Measurements from ENCODE around the gene AGK.

DNA sequence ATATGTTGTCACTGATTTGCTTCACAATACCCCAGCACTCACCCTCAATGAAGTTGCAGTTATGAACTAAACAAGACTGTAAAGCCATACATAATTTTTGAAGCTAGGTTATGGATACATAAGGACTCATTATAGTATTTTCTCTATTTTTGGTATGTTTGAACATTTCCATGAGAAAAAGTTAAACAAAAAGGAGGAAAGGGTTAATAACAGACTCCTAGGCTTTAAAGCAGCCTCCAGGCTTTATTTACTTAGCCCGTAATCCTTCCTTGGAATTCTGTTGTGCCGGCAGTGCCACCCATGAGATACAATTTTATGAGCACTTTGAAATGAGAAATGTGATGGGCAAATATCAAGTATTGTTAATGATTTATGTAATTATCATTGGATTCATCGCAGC lies 152.9 kb downstream of the AGK start:
- TF ChIP-seq, protein P1, sequence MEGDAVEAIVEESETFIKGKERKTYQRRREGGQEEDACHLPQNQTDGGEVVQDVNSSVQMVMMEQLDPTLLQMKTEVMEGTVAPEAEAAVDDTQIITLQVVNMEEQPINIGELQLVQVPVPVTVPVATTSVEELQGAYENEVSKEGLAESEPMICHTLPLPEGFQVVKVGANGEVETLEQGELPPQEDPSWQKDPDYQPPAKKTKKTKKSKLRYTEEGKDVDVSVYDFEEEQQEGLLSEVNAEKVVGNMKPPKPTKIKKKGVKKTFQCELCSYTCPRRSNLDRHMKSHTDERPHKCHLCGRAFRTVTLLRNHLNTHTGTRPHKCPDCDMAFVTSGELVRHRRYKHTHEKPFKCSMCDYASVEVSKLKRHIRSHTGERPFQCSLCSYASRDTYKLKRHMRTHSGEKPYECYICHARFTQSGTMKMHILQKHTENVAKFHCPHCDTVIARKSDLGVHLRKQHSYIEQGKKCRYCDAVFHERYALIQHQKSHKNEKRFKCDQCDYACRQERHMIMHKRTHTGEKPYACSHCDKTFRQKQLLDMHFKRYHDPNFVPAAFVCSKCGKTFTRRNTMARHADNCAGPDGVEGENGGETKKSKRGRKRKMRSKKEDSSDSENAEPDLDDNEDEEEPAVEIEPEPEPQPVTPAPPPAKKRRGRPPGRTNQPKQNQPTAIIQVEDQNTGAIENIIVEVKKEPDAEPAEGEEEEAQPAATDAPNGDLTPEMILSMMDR (IDR thresholded peaks at IDR 0.05) = no peak
- no peak for TF ChIP-seq ZFX (IDR thresholded peaks at IDR 0.05; ENCODE audit: borderline replicate concordance)
